ENCODE measurements around the gene IGSF23. TPM values are rescaled to one million over a fixed set of nuclear protein-coding genes. Genes with fewer than 3 reads are reported as not detected.

IGSF23 gene
- total RNA-seq, 1 experiment from 2014 or later, result not detected

GRCh38 chr19:44592451-44592890 lies 20.9 kb upstream of the IGSF23 start:
- TF ChIP-seq CTCF (conservative IDR thresholded peaks at IDR 0.05), result no peak
- H4K8ac ChIP-seq (replicated peaks; ENCODE audit: insufficient read length, low read depth, low read length), result no peak overlapping the region
- H4K20me1 ChIP-seq (ENCODE audit: control insufficient read depth, insufficient read depth, insufficient read length), result no peaks in the 10 kb centered on the region
- H3K4me1 ChIP-seq (ENCODE audit: insufficient read depth, low read length), result no peaks in the 10 kb centered on the region
- H3K79me2 ChIP-seq (ENCODE audit: insufficient read depth, low read length), result no peaks in the 10 kb centered on the region
- no peaks in the 10 kb centered on the region for H3K9me3 ChIP-seq (ENCODE audit: control insufficient read depth, low read depth, low read length)
- H3K27me3 ChIP-seq (ENCODE audit: insufficient read depth, low read length), result no peaks in the 10 kb centered on the region
- no CpG with 5 or more reads among the region's 2 CpGs for WGBS (ENCODE audit: extremely low coverage, insufficient read length, low lambda C conversion rate)
- peaks cover 3% of the 10 kb centered on the region for H3K27me3 Mint-ChIP-seq (ENCODE audit: low read depth)
- no peak overlapping the region for H2BK12ac ChIP-seq (ENCODE audit: insufficient read length, low read depth, low read length)
- H3K18ac ChIP-seq (ENCODE audit: insufficient read length, low read depth, low read length), result no peak overlapping the region
- no peak overlapping the region for H2AFZ ChIP-seq (ENCODE audit: low read length)
- no peak overlapping the region for H2AK5ac ChIP-seq (ENCODE audit: insufficient read length, low read length)
- H3T11ph ChIP-seq (ENCODE audit: low read length), result no peak overlapping the region
- H3K4me1 Mint-ChIP-seq, result peaks cover 36 to 40% of the 10 kb centered on the region in 2 experiments
- no peak overlapping the region for H3K27ac ChIP-seq (ENCODE audit: insufficient read length, low read depth, low read length)
- H3K4me3 Mint-ChIP-seq, result no peak overlapping the region
- H3K9ac ChIP-seq (ENCODE audit: extremely low read depth, insufficient read length, low read length), result no peak overlapping the region
- H4K91ac ChIP-seq (ENCODE audit: insufficient read length, low read depth, low read length), result no peak overlapping the region
- no peak overlapping the region for H2BK5ac ChIP-seq (ENCODE audit: insufficient read length, low read length)
- H3K4me2 ChIP-seq (ENCODE audit: insufficient read depth, insufficient read length, low read length), result no peak overlapping the region
- no peak for DNase-seq
- H3K36me3 Mint-ChIP-seq (ENCODE audit: insufficient read depth in 1 of 3, low read depth in 3 of 3), result no peaks in the 10 kb centered on the region; a peak in 1 of 7 replicates
- H3K23ac ChIP-seq (ENCODE audit: insufficient read length, low read depth, low read length), result no peak overlapping the region
- no peaks in the 10 kb centered on the region for H3K79me1 ChIP-seq (ENCODE audit: insufficient read depth, low read depth, low read length, poor library complexity, severe bottlenecking)
- H4K5ac ChIP-seq (ENCODE audit: insufficient read length, low read depth, low read length), result no peak overlapping the region
- no peak overlapping the region for H2BK20ac ChIP-seq (ENCODE audit: low read depth, low read length, poor library complexity, severe bottlenecking)
- H3K4ac ChIP-seq (ENCODE audit: low read depth, low read length), result no peak overlapping the region
- H3K23me2 ChIP-seq (ENCODE audit: insufficient read length, low read depth, low read length, poor library complexity, severe bottlenecking), result no peaks in the 10 kb centered on the region
- H3K56ac ChIP-seq (ENCODE audit: insufficient read length, low read depth, low read length), result no peak overlapping the region
- H2BK15ac ChIP-seq (ENCODE audit: low read depth, low read length), result no peak overlapping the region
- no peak overlapping the region for H3K14ac ChIP-seq (ENCODE audit: insufficient read depth, low read length)
- H2BK120ac ChIP-seq (ENCODE audit: low read depth, low read length, poor library complexity, severe bottlenecking), result no peak overlapping the region
- peaks cover 3 to 6% of the 10 kb centered on the region in 2 experiments; a peak in 2 of 5 replicates for H3K9me3 Mint-ChIP-seq
- H3K27ac Mint-ChIP-seq, result no peak overlapping the region

Measured in H9 (cell line).